ENCODE measurements around the gene KCNQ5.

Gene KCNQ5

DNA sequence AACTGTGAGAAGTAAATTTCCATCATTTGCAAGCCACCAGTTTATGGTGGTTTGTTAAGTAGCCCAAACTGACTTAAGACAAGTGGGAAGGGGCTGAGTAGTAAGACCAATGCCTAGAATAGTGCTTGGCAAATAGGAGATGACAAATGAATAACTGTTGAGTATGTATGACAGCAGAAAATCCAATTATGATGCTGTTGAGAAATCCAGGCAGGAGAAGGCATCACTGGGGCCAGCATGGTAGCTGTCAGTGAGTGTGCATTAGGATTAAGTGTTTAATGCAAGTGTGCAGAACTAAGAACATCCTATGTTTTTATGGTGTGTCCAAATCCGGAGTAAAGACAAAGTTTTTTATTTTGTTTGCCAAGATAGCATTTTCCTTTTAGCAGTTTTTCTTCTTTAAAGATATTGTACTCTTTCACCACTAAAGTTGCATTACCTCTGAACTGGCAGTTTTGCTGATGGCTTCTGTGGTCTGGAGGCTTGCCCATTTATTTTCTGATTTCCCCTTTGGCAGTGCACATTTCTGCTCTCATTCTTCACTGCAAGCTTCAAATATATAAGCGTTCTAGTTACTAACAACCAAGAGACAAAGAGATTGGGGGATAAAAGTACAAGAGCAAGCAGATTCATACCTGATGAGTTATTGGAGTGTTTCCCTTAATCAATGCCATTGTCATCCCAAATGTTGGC is 289.7 kb downstream of the KCNQ5 start:
- TF ChIP-seq ZNF274 (IDR thresholded peaks at IDR 0.05; ENCODE audit: low read depth, low read length): no peak
- H3K4me3 ChIP-seq (ENCODE audit: low read length): no peak overlapping the region

DNA sequence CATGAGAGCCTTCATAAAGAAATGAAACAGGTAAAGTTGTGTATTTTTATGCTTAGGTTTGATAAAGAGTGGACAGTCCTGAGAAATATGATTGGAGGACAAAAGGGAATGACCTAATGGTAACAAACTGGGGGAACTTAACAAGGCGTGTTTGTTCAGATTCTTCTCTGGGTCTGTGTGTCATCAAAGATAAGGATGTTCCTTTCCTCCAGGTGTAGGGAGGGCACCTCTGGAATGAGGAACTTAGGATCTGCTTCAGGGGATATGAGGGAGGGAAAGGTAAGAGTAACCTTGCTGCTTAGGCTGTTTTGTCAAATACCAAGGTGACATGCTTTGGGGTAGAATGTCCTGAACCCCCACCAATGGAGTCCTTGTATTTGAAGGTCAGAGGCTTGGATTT is 291.9 kb downstream of the KCNQ5 start:
- no peak overlapping the region for H3K4me3 ChIP-seq (ENCODE audit: low read length)
- TF ChIP-seq ZNF274 (IDR thresholded peaks at IDR 0.05; ENCODE audit: low read depth, low read length): no peak

DNA sequence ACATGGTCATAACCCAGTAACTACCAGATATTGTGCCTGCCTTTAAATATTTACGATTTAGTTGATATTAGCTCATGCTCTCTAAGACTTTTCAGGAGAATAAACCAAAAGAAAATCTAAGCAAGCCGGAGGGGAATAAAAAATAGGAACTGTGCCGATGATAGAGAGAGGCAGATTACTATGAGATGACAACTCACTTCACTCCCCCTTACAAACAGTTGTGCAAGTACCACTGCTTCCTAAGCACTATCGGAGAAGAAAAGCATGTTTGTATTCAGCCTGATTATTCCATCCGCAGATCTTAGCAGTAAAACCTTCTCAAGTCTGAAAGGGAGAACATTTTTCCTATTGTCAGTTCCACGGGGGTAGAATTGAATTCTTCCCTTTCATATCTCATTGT is 294.4 kb downstream of the KCNQ5 start:
- TF ChIP-seq ZNF274 (IDR thresholded peaks at IDR 0.05; ENCODE audit: low read depth, low read length): no peak
- no peak overlapping the region for H3K4me3 ChIP-seq (ENCODE audit: low read length)

DNA sequence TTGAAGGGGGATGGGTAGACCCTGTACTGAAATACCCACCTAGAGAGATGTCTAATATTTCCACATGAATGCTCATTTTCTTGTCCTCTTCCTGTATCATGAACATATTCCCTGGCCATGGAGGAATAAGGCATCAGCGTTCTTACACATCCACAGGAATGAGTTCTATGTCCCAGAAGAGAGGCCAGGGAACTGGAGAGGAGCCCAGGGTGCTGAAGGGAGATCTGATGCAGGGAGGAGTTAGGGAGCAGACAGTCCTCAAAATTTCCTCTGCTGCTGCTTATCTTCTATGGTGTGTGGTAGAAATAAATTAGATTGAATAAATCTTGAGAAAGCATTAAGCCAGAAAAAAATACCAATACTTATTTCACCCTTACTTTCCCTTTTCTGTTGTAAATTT is 295.0 kb downstream of the KCNQ5 start:
- no peak for TF ChIP-seq ZNF274 (IDR thresholded peaks at IDR 0.05; ENCODE audit: low read depth, low read length)
- no peak overlapping the region for H3K4me3 ChIP-seq (ENCODE audit: low read length)

DNA sequence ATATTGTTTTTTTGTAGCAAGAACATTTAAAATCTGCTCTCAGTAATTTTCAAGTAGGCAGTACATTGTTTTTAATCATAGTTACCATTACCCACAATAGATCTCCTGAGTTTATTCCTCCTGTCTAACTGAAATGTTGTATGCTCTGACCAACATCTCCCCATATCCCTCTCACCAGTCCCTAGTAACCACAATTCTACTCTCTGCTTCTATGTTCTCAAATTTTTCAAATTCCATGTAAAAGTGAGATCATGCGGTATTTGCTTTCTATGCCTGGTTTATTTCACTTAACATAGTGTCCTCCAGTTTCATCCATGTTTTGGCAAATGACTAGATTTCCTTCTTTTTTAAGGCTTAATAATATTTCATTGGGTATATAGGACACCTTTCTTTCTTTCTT is 300.5 kb downstream of the KCNQ5 start:
- TF ChIP-seq ZNF274 (IDR thresholded peaks at IDR 0.05; ENCODE audit: low read depth, low read length): no peak
- H3K4me3 ChIP-seq (ENCODE audit: low read length): no peak overlapping the region

DNA sequence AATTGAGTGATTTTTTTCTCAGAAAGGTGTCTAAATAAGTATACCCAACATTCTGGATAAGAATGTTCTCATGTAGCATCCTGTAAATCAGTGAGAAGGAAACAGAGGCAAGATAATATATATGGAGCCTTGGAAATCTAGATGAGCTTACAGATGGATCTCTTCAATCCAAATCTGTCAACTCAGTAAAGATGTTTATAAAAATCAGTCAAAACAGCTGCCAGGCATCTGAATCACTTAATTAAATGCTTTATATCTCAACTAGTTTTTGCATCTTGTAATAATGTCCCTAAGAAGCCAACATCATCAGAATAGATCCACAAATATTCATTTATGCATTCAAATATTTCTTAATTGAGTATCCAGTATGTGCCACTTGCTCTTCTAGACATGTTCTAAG is 303.3 kb downstream of the KCNQ5 start:
- no peak overlapping the region for H3K4me3 ChIP-seq (ENCODE audit: low read length)
- TF ChIP-seq ZNF274 (IDR thresholded peaks at IDR 0.05; ENCODE audit: low read depth, low read length): no peak

DNA sequence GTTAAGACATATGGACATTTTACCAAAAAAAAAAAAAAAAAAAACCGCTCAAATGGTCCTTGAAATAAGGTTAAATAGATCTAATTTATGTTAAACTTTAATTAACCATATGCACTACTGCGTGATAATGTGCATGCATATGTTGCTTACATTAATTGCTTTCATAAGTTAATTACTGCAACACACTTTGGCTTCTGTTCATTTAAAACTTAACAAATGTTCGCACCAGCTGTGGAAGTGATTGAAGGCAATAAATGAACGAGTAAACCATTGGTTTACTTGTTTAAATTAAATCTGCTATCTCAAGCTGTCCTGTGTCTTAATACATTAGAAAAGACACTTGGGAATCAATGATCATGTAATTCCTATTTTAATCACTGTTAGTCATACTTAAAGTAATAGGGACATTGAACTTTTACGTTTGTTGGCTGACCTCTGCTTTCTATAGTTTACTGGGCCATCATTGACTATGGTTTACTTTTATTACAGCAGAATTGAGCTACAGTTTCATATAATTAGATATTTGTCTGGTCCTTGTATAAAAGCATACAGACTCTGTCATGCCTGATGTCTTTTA is 308.8 kb downstream of the KCNQ5 start:
- TF ChIP-seq ZNF274 (IDR thresholded peaks at IDR 0.05; ENCODE audit: low read depth, low read length): no peak
- no peak overlapping the region for H3K4me3 ChIP-seq (ENCODE audit: low read length)

DNA sequence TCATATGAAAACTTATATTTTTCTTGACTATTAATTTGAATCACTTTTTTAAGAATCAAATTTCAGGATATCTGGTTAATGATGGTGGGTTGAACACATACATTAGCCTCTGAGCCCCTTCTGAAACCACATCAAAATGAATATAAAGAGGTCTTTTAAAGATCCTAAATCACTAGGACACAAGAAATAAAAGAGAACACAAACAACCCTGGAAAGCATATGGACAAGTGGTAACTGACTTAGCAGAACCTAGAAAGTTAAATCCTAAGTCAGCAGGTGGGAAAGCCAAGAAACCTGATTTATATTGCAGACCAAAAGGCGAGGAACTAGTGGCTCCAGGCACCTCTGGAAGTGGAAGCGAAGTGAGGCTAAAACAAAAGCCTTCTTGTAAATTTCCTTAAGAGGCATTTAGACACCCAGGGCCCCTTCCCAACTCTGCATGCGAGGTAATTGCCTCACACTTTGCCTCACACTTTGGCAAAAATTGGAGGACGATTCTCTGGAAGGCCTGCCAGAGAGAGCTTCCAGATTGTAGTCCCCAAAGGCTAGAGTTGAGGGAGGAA is 309.5 kb downstream of the KCNQ5 start:
- H3K4me3 ChIP-seq (ENCODE audit: low read length): no peak overlapping the region
- TF ChIP-seq ZNF274 (IDR thresholded peaks at IDR 0.05; ENCODE audit: low read depth, low read length): no peak

DNA sequence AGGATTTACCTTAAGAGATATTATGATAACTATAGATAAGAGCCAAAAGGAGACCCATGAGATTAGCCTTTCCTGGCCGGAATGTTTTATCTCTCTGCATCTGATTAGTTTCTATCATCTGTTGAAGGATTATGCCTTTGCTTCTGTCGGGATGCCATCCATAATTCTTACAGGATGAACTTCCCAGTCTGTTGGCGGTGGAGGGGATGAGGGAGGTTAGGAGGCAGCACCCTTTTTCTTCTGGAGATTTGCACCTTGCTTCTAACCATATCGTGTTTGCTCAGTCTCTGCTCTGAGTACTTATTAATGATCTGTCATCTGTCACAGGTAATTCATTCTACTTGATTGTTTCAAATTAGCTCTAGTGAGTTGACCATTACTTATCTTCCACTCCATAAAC is 311.4 kb downstream of the KCNQ5 start:
- no peak overlapping the region for H3K4me3 ChIP-seq (ENCODE audit: low read length)
- no peak for TF ChIP-seq ZNF274 (IDR thresholded peaks at IDR 0.05; ENCODE audit: low read depth, low read length)

DNA sequence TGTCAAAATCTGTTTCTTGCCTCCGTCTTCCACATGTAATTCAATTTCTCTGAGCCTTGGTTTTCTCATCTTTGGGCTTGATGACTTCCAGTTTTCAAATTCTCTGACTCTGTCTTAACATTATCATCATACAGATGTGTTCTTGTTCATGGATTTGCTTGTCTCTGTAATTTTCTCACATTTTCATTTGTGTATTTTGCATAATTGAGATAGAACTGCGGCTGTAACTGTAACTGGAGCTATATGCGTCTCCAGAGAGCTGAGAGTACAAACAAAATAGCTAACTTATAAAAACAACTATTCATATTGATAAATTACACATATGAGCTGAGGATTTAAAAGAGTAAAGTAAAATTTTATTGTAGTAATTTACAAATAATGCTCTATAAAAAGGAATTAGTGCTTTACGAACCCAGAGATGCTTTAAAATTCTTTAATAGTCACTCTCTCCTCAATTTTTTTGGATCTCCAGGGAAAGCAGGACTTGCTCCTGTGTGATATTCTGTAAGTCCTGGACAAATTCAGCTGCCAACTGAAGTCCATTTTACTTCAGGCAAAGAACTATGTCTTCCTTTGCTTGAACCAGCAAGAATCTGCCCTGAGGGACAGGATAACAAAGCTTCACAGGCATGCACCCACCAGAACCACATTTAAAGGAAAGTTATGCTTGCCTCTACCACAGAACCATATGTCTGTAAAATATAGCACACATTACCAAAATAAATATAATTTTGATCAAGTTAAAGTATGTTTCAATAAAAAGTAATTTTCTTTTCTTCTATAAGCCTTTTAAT is 315.1 kb downstream of the KCNQ5 start:
- no peak overlapping the region for H3K4me3 ChIP-seq (ENCODE audit: low read length)
- no peak for TF ChIP-seq ZNF274 (IDR thresholded peaks at IDR 0.05; ENCODE audit: low read depth, low read length)

DNA sequence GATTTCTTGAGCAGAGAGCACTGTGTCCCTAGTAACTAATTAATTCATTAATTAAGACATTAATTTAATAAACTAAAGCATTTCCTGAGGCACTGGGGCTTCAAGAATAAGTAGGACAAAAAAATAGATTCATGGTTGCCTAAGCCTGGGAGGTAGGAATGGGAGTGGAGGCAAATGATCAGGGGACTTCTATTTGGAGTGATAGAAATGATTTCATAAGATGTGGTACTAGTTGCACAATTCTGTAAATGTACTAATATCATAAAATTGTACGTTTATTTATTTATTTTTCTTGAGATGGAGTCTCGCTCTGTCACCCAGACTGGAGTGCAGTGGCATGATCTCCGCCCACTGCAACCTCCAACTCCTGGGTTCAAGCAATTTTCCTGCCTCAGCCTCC is 316.2 kb downstream of the KCNQ5 start:
- no peak for TF ChIP-seq ZNF274 (IDR thresholded peaks at IDR 0.05; ENCODE audit: low read depth, low read length)
- H3K4me3 ChIP-seq (ENCODE audit: low read length): no peak overlapping the region

DNA sequence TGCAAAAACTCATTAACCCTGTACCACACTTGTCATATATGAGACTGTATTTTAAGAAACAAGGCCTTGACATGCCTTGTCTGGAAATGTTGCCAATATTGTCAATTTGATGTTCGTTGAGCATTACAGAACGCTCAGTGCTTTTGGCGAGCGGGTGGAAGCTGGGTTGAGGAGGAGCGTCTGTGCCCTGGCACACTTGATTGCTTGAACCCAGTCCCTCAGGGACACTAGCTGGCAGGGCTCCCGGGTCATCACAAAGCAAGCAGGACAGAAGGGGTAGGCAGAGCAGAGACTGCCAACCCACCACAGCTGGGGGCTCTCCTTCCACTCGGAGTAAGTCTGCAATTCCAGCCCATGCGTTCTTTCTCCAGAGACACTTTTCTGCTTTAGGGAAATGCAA is 317.1 kb downstream of the KCNQ5 start:
- TF ChIP-seq ZNF274 (IDR thresholded peaks at IDR 0.05; ENCODE audit: low read depth, low read length): no peak

DNA sequence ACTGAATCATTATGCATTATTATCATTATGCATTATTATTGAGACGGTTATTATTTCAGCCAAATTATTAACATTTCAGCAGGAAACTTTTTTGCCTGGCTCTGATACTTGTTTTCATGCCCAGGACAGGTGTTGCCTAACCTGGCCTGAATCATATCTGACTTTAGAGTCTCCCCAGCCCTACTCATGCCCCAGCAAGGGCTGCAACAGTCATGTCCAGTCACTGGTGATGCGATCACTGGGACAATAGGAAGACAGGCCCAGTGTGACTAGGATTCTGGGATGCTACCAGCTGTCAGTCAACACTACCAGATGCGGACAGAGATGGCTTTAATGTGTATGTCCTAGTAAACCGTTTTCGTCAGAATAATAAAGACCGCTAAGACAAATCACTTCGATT is 318.4 kb downstream of the KCNQ5 start:
- TF ChIP-seq ZNF274 (IDR thresholded peaks at IDR 0.05; ENCODE audit: low read depth, low read length): no peak
- H3K4me3 ChIP-seq (ENCODE audit: low read length): no peak overlapping the region

More for the DNA sequence above, 317.1 kb downstream of the KCNQ5 start:
- no peak overlapping the region for H3K4me3 ChIP-seq (ENCODE audit: low read length)

DNA sequence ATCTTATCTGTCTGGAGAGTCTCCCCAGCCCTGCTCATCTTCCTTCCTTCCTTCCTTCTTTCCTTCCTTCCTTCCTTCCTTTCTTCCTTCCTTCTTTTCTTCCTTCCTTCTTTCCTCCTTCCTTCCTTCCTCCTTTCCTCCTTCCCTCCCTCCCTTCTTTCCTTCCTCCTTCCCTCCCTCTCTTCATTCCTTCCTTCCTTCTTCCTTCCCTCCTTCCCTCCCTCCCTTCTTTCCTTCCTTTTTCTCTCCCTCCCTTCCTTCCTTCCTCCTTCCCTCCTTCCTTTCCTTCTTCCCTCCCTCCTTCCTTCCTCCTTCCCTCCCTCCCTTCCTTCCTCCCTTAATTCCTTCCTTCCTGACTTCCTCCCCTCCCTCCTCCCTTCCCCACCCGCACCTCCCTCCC is 319.4 kb downstream of the KCNQ5 start:
- no peak overlapping the region for H3K4me3 ChIP-seq (ENCODE audit: low read length)
- no peak for TF ChIP-seq ZNF274 (IDR thresholded peaks at IDR 0.05; ENCODE audit: low read depth, low read length)

DNA sequence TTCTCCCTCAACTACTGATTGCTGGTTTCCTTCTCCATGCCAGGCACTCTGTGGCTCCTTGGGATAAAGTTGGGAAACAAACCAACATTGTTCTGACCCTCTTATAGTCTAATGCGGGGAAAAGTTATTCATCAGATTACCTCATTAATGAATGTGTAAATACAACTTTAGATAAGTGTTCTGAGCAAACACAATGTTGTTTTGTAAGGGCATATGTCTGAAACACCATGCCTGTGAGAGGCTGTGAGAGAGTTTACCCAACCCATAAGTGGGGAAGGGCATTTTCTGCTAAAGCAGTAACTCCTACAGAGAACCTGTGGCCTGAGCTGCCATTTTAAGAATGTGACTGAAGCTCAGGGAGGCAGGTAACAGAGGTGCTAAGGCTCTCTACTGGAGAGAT is 319.9 kb downstream of the KCNQ5 start:
- TF ChIP-seq ZNF274 (IDR thresholded peaks at IDR 0.05; ENCODE audit: low read depth, low read length): no peak
- H3K4me3 ChIP-seq (ENCODE audit: low read length): no peak overlapping the region
